Ishikawa (cell line): Measurements from ENCODE around the gene MIER3.

Source experiments
- MAX ChIP-seq: IDR thresholded peaks from 2 replicates; pipeline ENCODE4 v1.6.1; 2012
- TCF12 ChIP-seq: IDR thresholded peaks from 2 replicates; pipeline ENCODE4 v1.6.1; 2012; ENCODE audit warnings: low read depth
- TF ChIP-seq, protein P1 (sequence below): IDR thresholded peaks from 2 replicates; pipeline ENCODE4 v1.6.1; 2012; ENCODE audit warnings: low read depth, mild to moderate bottlenecking

GRCh38 chr5:56951946-56952691, at the start of gene MIER3:
- TF ChIP-seq MAX (peak; percentile 53), TCF12 (no peak)
- TF ChIP-seq, protein P1, sequence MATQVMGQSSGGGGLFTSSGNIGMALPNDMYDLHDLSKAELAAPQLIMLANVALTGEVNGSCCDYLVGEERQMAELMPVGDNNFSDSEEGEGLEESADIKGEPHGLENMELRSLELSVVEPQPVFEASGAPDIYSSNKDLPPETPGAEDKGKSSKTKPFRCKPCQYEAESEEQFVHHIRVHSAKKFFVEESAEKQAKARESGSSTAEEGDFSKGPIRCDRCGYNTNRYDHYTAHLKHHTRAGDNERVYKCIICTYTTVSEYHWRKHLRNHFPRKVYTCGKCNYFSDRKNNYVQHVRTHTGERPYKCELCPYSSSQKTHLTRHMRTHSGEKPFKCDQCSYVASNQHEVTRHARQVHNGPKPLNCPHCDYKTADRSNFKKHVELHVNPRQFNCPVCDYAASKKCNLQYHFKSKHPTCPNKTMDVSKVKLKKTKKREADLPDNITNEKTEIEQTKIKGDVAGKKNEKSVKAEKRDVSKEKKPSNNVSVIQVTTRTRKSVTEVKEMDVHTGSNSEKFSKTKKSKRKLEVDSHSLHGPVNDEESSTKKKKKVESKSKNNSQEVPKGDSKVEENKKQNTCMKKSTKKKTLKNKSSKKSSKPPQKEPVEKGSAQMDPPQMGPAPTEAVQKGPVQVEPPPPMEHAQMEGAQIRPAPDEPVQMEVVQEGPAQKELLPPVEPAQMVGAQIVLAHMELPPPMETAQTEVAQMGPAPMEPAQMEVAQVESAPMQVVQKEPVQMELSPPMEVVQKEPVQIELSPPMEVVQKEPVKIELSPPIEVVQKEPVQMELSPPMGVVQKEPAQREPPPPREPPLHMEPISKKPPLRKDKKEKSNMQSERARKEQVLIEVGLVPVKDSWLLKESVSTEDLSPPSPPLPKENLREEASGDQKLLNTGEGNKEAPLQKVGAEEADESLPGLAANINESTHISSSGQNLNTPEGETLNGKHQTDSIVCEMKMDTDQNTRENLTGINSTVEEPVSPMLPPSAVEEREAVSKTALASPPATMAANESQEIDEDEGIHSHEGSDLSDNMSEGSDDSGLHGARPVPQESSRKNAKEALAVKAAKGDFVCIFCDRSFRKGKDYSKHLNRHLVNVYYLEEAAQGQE: no peak
